ENCODE measurements around the gene UBE4B. TPM values are rescaled to one million over a fixed set of nuclear protein-coding genes. Genes with fewer than 3 reads are reported as not detected.
"Not testable (repeated sequence)": the region's sequence is repeated elsewhere in the genome, so short reads cannot be mapped to it uniquely, and the experiment has no call there.

Gene UBE4B
- total RNA-seq, 1 donor from 2014 or later, result 41.8 TPM

DNA sequence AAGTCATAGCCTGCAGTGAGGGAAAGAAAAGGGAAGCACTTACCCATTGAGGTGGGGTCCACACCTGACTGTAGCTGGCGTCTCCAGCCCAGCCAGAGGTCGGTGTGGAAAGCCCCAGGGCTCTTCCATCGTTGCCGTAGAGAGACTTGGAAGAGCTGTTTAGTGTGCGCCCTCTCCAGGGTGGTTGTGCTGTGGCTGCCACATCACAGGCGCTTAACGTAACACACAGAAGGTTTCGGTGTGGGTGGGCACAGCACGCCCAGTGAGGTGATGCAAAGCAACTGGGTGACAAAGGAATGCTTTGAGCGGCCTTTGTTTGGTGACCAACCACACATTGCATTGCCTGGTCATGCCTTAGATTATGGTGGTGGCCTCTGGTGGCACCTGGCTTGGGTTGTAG is 140.8 kb downstream of the UBE4B start:
- no peak for DNase-seq (ENCODE audit: low spot score)

DNA sequence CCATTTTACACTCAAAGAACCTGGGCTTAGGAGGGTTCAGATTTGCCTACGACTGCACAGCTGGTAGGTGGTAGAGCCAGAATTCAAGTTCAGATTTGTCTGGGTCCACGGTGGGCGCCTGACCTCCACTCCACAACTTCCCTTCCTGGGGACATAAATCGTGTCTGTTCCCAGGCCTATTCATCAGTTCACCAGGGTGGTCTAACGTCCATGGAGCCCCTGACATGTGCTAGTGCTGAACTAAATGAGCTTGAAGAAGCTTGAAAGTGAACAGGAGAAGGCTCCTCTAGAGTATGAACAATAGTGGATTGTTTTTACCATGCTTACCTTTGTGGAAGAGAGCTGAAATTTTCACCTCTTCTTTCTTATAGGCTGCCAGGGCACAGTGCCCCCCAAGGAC is 145.1 kb downstream of the UBE4B start:
- DNase-seq (ENCODE audit: low spot score), result no peak

DNA sequence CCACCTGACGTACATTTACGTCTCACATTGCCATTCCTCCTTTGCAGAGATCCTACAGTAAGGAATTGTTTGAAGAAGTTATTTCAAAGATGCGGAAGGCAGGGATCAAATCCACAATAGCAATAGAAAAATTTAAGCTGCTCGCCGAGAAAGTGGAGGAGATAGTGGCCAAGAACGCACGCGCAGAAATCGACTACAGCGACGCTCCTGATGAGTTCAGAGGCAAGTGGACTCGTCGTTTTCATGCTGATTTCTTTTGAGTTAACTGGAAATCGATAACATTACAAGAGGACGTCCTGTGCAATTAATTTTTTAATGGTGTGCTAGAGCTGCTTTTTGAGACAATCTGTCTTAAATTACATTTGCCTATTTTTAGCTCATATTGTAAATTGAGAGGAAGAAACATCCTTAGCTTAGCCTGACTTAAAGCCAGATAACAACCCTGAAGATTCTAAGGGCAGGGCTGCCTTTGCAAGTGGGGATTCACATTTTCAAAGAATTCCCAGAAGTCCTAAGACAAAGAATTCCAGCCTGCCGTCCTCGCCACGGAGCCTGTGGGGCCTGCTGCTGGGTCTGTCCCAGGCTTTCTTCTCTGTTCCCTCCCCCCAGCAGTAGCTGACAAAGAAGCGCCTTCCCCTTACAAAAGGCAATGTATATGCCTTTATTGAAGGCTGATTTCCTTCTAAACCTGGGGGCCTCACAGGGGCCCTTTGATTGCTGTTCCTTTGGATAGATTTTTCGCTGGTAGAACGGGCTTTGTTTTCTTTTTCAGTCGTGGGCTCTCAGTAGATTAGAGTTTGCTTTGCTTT is 146.0 kb downstream of the UBE4B start:
- DNase-seq (ENCODE audit: low spot score), result no peak

DNA sequence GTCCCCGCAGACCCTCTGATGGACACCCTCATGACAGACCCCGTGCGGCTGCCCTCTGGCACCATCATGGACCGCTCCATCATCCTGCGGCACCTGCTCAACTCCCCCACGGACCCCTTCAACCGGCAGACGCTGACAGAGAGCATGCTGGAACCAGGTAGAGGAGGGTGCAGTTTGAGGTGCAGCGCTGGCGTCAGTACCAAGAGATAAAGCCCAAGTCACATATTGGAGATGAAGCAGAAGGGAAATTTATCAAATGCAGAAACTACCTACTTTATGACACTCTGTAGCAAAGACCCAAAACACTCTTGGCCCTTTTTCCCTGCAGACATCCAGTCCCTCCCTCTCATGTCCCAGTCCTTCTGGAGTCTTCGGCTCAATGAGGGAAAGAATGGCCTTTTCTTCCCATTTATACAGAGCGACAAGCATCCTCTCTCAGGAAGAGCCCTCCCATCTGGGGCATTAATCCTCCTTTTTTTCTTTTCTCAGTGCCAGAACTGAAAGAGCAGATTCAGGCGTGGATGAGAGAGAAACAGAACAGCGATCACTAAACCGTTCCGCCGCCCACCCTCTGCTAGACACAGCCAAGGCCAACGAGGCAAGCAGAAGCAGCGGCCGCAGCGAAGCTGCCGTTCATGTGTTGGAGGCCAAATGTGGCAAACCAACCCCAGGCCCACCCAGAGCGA is 146.8 kb downstream of the UBE4B start:
- DNase-seq (ENCODE audit: low spot score), result no peak

DNA sequence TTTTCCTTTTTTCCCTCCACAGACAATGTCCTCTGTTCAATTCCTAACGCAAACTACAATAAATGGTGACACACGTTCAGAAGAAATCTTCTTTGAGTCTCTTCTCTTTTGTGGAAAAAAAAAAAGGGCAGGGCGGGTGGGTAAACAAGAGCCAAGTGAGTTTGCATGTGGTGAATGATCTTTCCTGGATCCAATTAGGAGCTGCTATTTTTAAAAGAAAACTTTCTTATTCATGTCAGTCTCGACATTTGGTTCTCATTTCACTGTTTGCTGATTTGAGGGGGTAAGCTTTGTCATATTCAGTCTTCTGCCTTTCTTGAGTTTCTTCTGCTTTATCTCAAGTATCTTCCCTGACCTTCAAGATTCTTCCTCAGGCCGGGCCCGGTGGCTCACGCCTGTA is 148.4 kb downstream of the UBE4B start:
- no peak for DNase-seq (ENCODE audit: low spot score)

DNA sequence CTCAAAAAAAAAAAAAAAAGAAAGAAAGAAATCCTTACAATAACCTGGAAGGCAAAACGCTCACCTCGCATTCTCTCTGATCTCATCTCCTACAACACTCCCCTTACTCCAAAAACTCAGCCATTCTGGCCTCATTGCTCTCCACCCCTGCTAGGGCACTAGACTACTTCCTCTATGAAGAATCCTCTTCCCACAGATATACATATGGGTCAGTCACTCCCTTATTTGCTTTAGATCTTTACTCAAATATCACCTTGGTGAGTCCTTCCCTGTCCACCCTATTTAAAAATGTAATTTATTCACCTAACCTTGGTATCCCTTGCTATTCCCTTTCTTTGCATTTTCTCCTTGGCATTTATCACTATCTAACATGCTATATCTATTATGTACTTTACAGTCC is 153.0 kb downstream of the UBE4B start:
- no peak for DNase-seq (ENCODE audit: low spot score)

DNA sequence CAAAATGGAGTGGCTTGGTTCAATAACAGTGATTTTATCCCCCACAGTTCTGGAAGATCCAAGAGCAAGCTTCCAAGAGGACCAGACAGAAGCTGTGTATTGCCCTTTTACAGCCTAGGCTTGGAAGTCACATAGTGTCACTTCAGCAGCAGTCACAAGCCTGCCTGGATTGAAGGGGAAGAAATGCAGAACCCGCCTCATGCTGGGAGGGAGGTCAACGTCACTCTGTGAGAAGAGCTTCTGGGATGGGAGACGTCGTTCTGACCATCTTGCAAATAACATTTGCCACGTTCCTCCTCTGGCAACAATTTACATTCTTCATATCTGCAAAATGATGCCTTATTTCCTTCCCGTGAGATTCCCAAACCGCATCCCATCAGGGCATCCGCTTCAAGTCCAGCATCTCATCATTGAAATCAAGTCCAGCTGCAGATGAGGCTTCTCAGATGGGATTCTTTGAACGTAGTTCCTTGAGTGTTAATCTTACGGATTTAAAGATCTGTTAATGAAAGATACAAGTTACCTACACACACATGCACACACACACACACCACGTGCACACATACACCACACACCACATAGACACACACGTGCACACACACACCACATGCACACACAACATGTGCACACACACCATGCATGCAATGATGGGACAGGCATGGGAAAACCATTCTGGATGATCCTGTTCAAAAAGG is 153.7 kb downstream of the UBE4B start:
- DNase-seq (ENCODE audit: low spot score), result no peak

DNA sequence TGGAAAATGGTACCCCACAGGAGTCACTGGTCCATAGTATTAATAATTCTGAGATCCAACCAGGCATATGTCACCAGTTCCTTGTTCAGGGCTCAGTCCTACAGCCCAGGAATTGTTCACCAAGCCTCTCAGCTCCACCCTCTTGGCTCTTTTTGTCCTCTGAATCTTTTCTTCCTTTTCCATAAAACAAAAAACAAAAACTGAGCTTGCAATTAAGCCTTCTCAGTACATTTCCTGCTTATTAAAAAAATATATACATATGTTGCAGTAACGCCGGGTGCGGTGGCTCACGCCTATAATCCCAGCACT is 154.2 kb downstream of the UBE4B start:
- no peak for DNase-seq (ENCODE audit: low spot score)

DNA sequence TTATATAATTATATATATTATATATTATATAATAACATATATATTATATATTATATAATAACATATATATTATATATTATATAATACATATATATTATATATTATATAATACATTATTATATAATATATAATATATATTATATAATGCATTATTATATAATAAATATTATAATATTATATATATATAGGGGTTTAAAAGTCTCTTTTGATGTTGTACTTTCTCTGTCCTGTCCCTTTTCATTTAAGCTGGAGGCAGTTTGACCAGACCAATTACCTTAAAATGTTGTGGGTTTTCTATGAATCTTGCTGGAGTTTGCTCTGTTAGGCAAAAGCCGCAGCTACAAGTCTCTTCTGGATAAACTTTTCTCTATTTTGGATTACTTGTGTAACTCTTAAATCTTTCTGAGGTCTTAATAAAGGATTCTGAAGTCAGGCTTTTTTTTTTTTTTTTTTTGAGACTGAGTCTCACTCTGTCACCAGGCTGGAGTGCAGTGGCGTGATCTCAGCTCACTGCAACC is 155.4 kb downstream of the UBE4B start:
- DNase-seq (ENCODE audit: low spot score), result no peak

DNA sequence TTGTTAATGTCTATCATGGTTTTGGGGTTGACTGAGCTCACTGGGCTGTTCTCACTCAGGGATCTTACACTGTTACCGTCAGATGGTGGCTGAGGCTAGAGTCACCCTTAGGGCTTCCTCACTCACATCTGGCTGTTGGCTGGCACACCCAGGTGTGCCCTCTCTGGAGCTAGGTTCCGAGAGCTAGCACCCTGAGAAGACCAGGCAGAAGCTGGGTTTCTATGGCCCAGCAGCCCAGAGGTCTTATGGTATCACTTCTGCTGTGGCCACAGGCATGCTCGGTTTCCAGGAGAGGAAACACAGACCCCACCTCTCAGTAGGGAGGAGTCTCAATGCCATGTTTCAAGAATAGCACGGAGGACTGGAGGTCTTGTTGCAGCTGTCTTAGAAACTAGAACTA is 156.9 kb downstream of the UBE4B start:
- no peak for DNase-seq (ENCODE audit: low spot score)

DNA sequence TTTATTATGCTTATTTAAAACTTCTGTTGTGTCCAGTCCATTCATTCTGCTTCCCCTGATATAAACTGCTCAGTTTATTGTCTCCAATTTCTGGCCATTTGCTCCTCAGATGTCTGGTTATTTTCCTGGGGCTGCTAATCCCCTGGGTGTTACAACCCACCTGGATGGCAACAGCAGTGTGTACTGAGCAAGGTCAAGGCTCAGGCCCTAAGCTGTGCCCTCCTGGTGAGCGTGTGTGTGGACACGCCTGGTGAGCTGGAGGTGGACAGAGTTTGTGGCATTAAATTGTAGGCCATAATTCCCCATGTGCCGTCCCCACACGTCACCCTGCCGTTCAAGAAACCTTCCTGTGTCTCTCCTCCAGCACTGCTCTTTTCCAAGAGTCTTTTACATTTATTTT is 159.5 kb downstream of the UBE4B start:
- no peak for DNase-seq (ENCODE audit: low spot score)

DNA sequence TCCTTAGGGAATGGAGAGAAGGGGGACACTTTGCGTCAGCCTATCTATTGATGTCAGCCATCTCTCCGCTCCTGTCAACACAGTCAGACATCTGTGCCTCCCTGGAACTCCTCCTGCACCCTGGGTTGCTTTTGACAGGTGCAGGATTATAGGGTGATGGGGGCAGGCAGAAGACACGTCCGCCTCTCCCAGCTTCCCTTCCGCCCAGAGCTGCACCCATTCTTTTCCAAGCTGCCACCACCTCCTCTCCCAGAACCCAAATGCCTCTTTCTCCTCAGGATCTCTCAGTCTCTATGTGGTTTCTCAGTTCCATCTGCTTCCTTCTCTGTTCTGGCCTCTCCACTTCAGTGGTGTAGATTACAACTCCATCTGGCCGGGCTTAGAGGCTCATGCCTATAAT is 160.5 kb downstream of the UBE4B start:
- DNase-seq (ENCODE audit: low spot score), result no peak

DNA sequence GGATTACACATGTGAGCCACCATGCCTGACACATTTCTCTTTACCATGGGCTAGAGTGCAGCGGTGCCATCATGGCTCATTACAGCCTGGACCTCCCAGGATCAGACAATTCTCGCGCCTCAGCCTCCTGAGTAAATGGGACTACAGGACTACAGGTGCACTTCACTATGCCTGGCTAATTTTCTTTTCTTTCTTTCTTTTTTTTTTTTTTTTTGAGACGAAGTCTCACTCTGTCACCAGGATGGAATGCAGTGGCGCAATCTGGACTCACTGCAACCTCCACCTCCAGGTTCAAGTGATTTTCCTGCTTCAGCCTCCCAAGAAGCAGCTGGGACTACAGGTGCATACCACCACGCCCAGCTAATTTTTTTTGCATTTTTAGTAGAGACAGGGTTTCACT is 162.8 kb downstream of the UBE4B start:
- DNase-seq (ENCODE audit: low spot score), result no peak

DNA sequence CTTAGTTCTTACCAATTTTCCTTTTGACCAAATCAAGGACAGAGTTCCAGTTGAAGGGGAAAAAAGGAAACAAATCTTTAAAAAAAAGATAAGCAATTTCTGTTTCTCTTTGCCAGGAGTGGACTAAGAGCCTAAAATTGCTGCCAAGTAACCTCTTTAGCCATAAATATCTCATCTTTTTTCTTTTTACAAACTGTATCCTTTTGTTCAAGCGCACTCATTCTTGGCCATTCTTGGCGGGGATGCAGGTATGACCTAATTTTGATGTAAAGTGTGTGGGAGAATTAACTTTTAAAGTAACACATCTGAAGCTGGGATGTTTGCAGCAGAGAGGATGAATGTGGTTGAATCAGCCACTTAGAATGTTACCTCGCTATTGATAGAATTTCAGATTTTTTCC is 164.2 kb downstream of the UBE4B start:
- no peak for DNase-seq (ENCODE audit: low spot score)

DNA sequence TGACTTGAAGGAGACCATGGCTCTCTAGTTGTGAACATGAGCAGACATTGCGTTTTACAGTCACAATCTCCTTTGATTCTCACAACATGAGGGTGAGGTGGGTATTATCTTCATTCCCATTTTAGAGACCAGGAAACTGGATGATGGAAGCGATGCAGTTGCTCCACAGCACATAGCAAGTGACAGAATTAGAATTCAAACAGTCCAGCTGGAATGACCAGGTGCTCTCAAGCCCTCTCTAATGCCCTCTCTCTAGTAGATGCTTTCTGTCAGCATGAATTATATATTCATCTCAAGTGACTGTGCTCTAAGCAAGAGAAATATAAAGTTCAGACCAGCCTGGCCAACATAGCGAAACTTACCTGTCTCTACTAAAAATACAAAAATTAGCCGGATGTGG is 167.9 kb downstream of the UBE4B start:
- DNase-seq (ENCODE audit: low spot score), result no peak

DNA sequence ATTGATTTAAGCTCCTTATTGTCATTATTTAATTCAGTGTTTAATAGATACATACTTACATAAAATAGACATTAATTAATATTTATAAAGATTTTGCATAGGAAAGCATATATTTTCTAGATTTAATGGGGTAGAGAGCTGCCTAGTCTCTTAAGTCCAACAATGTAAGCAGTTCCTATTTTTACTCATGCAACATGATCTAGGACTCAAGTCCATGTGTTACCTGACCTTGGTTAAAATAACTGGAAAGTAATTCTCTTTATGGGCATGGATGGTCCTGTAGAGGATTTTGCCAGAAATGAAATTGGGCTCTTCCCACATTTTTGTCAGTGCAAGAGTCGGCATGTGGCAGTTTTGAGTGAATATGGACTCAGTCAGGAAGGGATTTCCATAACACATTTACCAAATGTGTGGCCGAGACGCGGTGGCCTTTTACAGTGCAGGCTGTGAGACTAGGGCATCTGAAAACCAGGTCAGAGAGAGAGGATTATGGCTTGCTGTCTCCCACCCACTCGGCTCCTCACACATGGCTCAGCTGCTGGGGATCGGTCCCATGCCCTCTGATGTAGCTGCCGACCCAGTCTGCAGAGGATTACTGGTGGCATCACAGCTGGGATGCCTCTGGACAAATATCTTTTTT is 171.4 kb downstream of the UBE4B start:
- DNase-seq (ENCODE audit: low spot score), result no peak

DNA sequence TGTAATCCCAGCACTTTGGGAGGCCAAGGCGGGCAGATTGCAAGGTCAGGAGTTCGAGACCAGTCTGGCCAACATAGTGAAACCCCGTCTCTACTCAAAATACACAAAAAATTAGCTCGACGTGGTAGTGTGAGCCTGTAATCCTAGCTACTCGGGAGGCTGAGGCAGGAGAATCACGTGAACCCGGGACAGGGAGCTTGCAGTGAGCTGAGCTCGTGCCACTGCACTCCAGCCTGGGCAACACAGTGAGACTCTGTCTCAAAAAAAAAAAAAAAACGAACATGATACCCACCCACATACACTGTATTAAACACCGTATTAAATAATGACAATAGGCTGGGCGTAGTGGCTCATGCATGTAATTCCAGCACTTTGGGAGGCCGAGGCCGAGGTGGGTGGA is 172.4 kb downstream of the UBE4B start:
- not testable (repeated sequence) for DNase-seq (ENCODE audit: low spot score)

DNA sequence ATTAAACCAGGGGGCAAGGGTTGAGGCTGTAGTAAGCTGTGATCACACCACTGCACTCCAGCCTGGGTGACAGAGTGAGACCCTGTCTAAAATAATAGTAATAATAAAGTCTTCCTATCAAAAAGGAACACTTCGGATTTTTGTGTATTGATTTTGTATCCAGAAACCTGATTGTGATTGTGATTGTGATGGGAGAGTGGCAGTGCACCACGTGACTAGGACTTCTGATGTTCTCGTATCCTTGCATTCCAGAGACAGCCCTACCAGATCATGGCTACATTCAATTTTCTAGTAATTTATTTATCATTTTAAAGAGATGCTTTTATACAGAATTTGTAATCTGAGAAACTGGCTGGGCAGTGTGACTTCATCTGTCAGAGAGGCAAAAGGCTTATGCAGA is 175.1 kb downstream of the UBE4B start:
- no peak for DNase-seq (ENCODE audit: low spot score)

DNA sequence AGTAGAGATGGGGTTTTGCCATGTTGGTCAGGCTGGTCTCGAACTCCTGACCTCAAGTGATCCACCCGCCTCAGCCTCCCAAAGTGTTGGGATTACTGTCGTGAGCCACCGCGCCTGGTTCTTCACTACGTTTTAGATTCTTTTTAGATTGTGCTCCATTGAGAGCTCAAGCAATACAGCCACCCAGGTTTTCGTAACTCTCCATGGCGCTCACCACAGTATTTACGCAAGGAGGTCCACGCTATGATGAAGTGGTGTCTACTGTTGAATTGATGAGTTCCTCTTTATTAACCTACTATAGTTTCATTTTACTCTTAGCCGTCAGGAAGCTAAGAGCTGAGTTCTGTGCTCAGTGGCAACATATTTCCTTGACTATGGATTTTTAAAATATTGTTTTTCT is 175.8 kb downstream of the UBE4B start:
- no peak for DNase-seq (ENCODE audit: low spot score)

DNA sequence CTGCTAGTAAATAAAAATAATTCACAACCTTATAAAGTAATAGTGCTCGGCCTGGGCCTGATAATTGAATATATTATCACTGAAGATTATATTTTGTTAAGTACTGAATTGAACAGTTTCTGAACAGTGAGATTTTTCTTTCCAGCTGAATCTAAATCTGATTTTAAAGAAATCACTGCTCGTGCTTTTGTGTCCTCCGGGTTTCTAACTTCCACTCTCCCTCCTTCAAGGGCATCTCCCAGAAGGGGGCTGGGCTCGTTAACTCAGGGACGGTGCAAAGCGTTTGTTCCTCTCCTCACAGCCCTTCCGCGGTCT is 176.8 kb downstream of the UBE4B start:
- DNase-seq (ENCODE audit: low spot score), result no peak

DNA sequence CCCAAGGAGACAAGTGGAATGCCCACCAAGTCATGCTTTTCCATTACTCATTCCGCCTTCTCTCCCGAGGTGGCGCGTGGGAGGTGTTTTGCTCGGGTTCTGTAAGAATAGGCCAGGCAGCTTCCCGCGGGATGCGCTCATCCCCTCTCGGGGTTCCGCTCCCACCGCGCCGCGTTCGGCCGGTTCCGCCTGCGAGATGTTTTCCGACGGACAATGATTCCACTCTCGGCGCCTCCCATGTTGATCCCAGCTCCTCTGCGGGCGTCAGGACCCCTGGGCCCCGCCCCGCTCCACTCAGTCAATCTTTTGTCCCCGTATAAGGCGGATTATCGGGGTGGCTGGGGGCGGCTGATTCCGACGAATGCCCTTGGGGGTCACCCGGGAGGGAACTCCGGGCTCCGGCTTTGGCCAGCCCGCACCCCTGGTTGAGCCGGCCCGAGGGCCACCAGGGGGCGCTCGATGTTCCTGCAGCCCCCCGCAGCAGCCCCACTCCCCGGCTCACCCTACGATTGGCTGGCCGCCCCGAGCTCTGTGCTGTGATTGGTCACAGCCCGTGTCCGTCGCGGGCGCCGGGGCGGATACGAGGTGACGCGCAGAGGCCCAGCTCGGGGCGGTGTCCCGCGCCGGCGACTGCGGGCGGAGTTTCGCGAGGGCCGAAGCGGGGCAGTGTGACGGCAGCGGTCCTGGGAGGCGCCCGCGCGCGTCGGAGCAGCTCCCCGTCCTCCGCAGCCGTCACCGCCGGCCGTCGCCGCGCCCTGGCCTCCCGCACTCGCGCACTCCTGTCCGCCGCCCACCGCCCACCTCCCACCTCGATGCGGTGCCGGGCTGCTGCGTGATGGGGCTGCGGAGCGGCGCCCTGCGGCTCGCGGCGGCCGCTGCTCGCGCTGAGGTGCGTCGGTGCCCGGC is 177.4 kb downstream of the UBE4B start, which contains the start of gene KIF1B:
Gene KIF1B (plus strand): TSS at position 666 of the 906 bp plus-strand sequence. CDS start 21,759 bp downstream, outside the sequence.
- DNase-seq (ENCODE audit: low spot score), result peak; percentile 99
